Globus pallidus (tissue), 1 donor: Measurements from ENCODE around the gene ADARB2.
"Not testable (repeated sequence)": the region's sequence is repeated elsewhere in the genome, so short reads cannot be mapped to it uniquely, and the experiment has no call there.

ENCODE experiments used
- DNase-seq: peaks from one replicate; pipeline ENCODE4 v3.0.0-alpha.2; 2015; ENCODE audit warnings: low spot score

ADARB2 gene

DNA sequence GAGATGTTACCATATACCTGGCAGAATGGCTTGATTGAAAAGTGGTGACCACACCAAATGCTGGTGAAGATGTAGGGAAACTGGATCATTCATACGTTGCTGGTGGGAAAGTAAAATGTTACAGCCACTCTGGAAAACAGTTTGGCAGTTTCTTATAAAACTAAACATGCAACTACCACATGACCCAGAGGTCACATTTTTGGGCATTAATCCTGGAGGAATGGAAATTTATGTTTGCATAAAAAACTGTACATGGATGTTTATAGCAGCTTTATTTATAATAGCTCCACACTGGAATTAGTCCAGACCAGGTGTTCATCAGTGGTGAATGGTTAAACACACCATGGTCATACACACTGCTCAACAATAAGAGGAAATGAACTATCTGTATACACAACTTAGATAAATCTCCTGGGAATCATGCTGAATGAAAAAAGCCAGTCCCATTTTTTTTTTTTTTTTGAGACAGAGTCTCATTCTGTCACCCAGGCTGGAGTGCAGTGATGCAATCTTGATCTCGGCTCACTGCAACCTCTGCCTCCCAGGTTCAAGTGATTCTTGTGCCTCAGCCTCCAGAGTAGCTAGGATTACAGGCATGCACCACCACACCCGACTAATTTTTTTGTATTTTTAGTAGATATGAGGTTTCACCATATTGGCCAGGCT, 309.7 kb downstream of the ADARB2 start:
- DNase-seq: not testable (repeated sequence)

DNA sequence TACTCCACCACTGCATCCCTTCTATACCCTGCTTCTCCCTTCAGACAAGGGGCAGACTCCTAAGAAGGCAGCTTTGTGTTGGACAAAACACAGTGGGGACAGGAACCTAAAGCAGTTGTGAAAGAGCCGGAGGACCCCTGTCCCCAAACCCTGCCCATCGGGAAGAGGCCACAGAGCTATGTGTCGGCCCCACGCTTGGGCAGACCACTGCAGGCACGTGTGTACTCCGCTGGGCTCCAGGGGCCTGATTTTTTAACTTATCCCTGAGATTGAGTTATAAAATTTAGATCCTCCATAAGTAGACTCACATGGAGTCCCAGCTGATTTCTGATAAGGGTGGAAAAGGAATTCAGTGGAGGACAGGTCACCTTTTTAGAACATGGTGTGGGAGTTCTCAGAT, 310.5 kb downstream of the ADARB2 start:
- DNase-seq: no peak

DNA sequence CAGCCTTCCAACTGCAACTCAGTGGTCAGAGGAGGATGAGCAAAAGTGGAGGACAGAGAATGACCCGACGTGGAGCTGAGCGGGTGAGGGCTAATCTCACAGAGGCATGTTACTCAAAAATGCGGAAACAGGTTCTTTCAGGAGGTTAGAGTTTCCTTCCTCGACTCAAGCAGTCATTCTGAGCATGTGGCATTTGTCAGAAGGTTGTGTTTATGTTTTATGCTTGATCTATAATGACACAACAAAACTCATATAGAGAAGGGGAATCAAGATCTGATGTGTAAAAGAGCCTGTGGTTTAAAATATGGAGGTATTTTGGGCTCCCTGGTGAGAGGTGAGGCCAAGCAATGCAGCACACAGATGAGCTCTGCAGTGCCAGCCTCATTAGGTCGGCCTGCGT, 311.4 kb downstream of the ADARB2 start:
- no peak for DNase-seq

DNA sequence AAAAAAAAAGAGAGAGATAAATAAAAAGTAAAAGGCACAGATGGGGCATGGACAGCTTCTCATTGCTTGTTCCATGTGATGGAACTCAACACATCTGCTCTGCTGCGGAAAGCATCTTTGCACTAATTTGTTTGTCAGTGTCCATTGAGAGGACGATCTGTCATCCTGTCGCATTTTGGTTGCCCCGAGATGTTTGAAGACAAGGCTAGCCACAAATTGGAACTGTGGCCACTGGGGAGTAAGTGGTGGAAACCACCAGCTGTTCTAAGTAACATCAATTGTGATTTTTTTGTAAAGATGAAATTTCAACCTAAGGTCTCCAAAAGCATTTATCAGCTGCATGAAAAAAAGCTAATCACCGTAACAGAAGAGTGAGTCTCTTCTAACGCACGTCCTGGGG, 312.7 kb downstream of the ADARB2 start:
- DNase-seq: no peak

GRCh38 chr10:1423676-1424253, 313.6 kb downstream of the ADARB2 start:
- DNase-seq: no peak

DNA sequence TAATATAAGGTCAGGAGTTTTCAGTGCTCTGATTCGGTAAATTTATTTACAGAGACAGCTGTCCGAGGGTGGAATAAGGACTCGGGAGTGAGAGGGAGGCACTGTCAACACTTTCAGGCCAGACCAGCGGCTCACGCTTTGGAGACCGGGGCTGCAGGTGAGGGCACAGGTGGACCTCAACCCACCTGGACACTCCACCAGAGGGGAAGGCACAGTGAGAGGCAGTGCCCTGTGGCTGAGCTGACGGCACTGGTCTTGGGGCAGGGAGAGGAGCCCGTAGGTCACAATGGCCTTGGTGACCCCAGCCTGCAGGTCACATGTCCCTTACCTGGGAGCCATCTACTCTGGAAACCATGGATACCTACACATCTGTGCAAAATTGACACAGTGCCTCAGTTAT, 315.1 kb downstream of the ADARB2 start:
- no peak for DNase-seq

DNA sequence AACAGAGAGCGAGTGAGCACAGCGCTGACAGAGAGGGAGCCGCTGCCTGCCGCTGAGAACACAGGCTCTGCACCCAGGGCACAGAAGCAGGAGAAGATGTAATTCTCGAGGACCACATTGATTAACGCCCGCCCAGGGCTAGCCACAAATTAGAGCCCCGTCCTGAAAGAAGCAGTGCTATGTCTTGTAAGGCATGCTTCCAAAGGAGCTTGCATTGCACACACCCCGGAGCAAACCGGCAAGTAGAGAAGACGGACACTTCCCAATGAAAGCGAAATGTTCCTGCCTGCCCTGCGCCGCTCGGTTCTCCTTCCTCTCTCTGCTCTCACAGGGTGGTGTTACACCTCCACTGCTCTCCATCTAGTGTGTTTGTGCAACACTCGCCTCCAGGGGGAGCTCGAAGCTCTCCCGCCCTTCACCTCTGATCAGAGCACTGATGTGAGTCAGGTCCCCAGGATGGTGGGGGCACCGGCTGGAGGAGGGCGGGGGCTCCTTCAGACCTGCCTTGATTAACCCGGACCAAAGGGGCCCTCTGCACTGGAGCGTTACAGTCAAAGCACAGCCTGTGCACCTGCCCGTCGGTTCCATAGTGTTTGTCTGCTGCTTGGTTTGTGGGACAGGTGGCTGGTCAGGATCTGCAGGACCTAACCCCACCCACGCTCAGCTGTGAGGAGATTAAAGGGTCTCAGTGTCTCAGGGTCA, 316.5 kb downstream of the ADARB2 start:
- peak; percentile 58 for DNase-seq

- no peak for DNase-seq
These were observed 317.3 kb downstream of the ADARB2 start for GRCh38 chr10:1419796-1420610.

DNA sequence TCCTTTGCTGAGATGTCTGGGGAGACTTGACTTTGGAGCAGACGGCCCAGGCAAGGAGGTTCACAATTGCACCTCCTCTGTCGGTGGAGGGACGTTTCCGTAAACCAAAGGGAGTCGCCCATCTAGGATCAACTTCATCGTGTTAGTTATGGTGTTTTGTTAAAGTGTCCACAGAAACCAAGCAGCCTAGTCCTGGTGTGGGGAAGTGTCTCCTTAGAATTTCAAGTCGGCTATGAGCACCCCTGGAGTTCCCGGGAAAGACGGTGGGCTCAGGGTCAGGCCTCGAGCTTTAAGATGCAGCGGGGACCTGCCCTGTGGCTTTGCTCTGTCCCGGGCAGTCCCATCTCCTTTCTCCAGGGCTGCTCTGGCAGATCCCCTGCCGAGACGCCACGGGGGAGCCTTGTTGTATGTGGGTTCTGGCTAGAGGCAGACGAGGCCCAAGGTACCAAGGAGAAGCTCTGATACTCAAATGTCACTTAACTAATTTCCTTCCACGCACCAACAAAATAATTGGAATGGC, 319.2 kb downstream of the ADARB2 start:
- no peak for DNase-seq

DNA sequence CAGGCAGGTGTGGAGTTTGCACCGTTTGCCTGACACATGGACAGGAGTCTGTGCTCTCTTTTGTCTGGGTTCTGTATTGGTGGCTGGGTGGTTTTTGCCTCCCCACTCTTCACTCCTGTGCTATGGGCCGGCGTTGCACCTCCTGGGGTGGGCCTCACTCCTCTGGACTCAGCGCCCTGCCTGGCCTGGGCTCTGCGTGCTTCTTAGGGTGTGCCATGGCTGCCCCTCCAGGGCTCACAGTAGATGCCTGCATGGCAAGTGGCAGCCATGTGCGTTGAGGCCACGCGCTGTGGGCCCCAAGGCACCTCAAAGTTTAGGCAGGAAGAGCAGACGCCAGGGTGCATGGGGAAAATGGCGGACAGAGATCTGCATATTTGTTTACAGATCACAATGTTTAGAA, 319.8 kb downstream of the ADARB2 start:
- no peak for DNase-seq

GRCh38 chr10:1416456-1417037, 320.8 kb downstream of the ADARB2 start:
- no peak for DNase-seq

DNA sequence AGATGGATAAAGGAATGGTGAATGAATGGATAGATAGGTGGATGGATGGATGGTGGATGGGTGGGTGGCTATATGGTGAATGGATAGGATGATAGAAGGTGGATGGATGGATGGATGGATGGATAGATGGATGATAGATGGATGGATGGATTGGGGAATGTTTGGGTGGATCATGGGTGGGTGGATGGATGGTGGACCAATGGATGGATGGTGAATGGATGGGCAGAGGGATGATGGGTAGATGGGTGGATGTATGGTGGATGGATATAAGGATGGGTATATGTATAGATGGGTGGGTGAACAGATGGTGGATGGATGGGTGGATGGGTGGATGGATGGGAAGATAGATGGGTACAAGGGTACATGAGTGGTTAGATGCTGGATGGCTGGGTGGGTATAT, 322.4 kb downstream of the ADARB2 start:
- no peak for DNase-seq

DNA sequence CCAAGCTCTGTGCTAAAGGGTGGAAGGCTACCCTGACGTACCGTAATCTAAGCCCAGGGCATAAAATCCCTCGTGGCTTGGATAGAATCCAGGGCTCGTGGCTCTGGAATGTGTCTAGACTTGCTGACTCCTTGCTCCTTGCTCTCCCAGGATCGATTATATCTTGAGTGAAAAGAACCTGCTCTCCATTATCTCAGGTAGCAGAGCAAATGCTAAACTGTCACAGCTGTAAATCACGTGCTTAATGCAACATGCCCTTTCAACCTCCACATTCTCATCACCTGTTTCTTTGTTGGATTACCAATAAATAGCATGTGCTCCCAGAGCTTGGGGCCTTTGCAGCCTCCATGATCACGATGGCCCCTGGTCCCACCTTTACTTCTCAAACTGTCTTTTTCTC, 323.0 kb downstream of the ADARB2 start:
- not testable (repeated sequence) for DNase-seq

GRCh38 chr10:1413823-1414222, 323.5 kb downstream of the ADARB2 start:
- DNase-seq: no peak

GRCh38 chr10:1413256-1413655, 324.1 kb downstream of the ADARB2 start:
- no peak for DNase-seq

- DNase-seq: no peak
These were observed 324.7 kb downstream of the ADARB2 start for GRCh38 chr10:1412531-1413189.

DNA sequence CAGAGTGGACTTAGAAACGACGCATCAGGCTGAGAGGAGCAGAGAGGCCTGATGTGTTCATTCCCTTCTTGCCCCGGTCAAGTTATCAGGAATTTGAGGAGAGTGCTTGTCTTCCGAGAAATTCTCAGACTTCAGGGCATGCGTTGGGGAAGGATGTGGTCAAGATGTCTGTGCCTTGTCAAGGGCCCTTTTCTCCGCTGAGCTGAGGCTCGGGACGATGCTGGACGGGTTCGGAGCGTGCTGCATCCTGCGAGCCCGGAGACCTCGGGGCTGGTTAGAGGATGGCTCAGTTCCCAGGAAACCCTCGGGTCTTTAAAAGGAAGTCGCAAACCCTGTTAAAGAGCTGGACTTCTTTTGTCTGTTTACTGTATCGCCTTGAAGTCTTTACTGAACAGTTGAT, 325.4 kb downstream of the ADARB2 start:
- no peak for DNase-seq

GRCh38 chr10:1411451-1411850, 325.9 kb downstream of the ADARB2 start:
- no peak for DNase-seq

GRCh38 chr10:1410469-1411395, 326.6 kb downstream of the ADARB2 start:
- no peak for DNase-seq

DNA sequence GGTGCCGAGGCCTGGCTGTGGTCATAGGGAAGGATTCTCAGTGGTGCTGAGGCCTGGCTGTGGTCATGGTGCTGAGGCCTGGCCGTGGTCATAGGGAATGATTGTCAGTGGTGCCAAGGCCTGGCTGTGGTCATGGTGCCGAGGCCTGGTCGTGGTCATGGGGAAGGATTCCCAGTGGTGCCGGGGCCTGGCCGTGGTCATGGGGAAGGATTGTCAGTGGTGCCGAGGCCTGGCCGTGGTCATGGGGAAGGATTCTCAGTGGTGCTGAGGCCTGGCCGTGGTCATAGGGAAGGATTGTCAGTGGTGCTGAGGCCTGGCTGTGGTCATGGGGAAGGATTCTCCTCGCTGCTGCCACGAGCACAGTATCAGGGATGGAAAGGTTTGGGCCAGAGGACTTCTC, 327.3 kb downstream of the ADARB2 start:
- DNase-seq: no peak
